GM12878 (cell line): ENCODE results near the gene ATP13A1.
A peak's percentile ranks its signal among the peaks of the same experiment; 100 is the strongest.
"Not testable (repeated sequence)": the region's sequence is repeated elsewhere in the genome, so short reads cannot be mapped to it uniquely, and the experiment has no call there.

Experiments
- BRCA1 ChIP-seq: IDR thresholded peaks from 2 replicates; pipeline ENCODE4 v1.6.1; 2011; ENCODE audit warnings: low read depth, low read length, improper control_type of control experiment
- CTCF ChIP-seq, 3 experiments: IDR thresholded peaks in 2 of 3; conservative IDR thresholded peaks in 1 of 3; 2 replicates each; pipeline ENCODE4 v1.5.1; 2011; ENCODE audit warnings: low read depth in 3 of 3, low read length in 3 of 3, mild to moderate bottlenecking in 3 of 3, control low read depth in 2 of 3, moderate library complexity in 2 of 3, inconsistent platforms in 1 of 3, mixed read lengths in 1 of 3; ENCODE audit not compliant: control insufficient read depth in 2 of 3, insufficient read depth in 1 of 3; ENCODE audit errors: extremely low read depth in 1 of 3
- ESRRA ChIP-seq: IDR thresholded peaks from 2 replicates; pipeline ENCODE4 v1.6.1; 2012; ENCODE audit warnings: mild to moderate bottlenecking, low read length, improper control_type of control experiment
- POLR2AphosphoS5 ChIP-seq: IDR thresholded peaks from 2 replicates; pipeline ENCODE4 v1.6.1; 2011; ENCODE audit warnings: mild to moderate bottlenecking, low read length, inconsistent platforms
- SMARCA5 ChIP-seq: fragments of 450-650 bp; IDR thresholded peaks from 2 replicates; pipeline ENCODE4 v1.6.1; 2017; ENCODE audit warnings: mild to moderate bottlenecking
- TF ChIP-seq, protein P1 (sequence below): IDR thresholded peaks from 2 replicates; pipeline ENCODE4 v1.6.1; 2011; ENCODE audit warnings: mild to moderate bottlenecking, low read depth, low read length, moderate library complexity; ENCODE audit not compliant: insufficient replicate concordance

DNA sequence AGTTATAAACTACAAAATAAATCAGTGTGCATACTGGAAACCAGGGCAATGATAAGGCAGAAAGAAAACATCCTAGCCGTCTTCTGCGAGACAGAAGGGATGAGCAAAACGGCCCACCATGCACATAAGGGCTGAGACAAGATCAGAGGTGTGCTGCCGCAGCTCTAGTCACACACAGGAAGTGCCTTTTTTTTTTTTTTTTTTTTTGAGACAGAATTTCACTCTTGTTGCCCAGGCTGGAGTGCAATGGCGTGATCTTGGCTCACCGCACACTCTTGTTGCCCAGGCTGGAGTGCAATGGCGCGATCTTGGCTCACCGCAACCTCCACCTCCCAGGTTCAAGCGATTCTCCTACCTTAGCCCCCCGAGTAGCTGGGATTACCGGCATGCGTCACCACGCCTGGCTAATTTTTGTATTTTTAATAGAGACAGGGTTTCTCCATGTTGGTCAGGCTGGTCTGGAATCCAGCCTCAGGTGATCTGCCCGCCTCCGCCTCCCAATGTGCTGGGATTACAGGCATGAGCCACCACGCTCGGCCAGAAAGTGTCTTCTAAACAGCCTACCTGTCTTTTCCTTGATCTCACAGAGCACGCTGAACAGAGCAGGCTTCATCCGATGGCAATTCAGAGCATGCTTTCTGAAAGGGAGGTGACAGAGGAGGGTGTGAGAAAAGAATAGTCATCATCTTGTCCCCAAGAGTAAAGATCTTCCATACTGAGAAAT is 64.6 kb downstream of the ATP13A1 start:
- TF ChIP-seq CTCF (IDR thresholded peaks at IDR 0.05 in 2 of 3, conservative IDR thresholded peaks at IDR 0.05 in 1 of 3; ENCODE audit: control insufficient read depth in 2 of 3, extremely low read depth in 1 of 3, insufficient read depth in 1 of 3, low read depth in 3 of 3, low read length in 3 of 3); ESRRA; BRCA1: not testable (repeated sequence)
- TF ChIP-seq POLR2AphosphoS5 (peak; percentile 44; the same call in 1 of the 2 replicates), SMARCA5 (0 out of 2 replicates have a peak, but pooled peaks have one; percentile 17)
- TF ChIP-seq, protein P1, sequence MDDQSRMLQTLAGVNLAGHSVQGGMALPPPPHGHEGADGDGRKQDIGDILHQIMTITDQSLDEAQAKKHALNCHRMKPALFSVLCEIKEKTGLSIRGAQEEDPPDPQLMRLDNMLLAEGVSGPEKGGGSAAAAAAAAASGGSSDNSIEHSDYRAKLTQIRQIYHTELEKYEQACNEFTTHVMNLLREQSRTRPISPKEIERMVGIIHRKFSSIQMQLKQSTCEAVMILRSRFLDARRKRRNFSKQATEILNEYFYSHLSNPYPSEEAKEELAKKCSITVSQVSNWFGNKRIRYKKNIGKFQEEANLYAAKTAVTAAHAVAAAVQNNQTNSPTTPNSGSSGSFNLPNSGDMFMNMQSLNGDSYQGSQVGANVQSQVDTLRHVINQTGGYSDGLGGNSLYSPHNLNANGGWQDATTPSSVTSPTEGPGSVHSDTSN, result peak; percentile 17
